ENCODE results near the gene WDR18.

GRCh38 chr19:945401-946252, 38.5 kb upstream of the WDR18 start:
- no peak for TF ChIP-seq CTCF (conservative IDR thresholded peaks at IDR 0.05; ENCODE audit: low read length)
- no peak for TF ChIP-seq EZH2phosphoT487 (IDR thresholded peaks at IDR 0.05; ENCODE audit: borderline replicate concordance)

All from Loucy (cell line).